ENCODE data around the gene LRRC61.
A peak's percentile ranks its signal among the peaks of the same experiment; 100 is the strongest.

The LRRC61 gene

GRCh38 chr7:150355666-150356059 lies 32.5 kb downstream of the LRRC61 start:
- no peak for DNase-seq (ENCODE audit: low read depth, low spot score)

- DNase-seq (ENCODE audit: low read depth, low spot score) = no peak
Observed at GRCh38 chr7:150356265-150356897, 33.2 kb downstream of the LRRC61 start.

- peak; percentile 26 for DNase-seq (ENCODE audit: low read depth, low spot score)
Observed at GRCh38 chr7:150357270-150357669, 34.1 kb downstream of the LRRC61 start.

- no peak for DNase-seq (ENCODE audit: low read depth, low spot score)
Observed at GRCh38 chr7:150357771-150358427, 34.7 kb downstream of the LRRC61 start.

GRCh38 chr7:150358433-150358832 lies 35.3 kb downstream of the LRRC61 start:
- no peak for DNase-seq (ENCODE audit: low read depth, low spot score)

- no peak for DNase-seq (ENCODE audit: low read depth, low spot score)
Observed at GRCh38 chr7:150358988-150359621, 36.0 kb downstream of the LRRC61 start.

- no peak for DNase-seq (ENCODE audit: low read depth, low spot score)
Observed at GRCh38 chr7:150359622-150360362, 36.6 kb downstream of the LRRC61 start.

GRCh38 chr7:150360363-150361058 lies 37.4 kb downstream of the LRRC61 start:
- no peak for DNase-seq (ENCODE audit: low read depth, low spot score)

- DNase-seq (ENCODE audit: low read depth, low spot score) = no peak
Observed at GRCh38 chr7:150361402-150361801, 38.2 kb downstream of the LRRC61 start.

GRCh38 chr7:150361807-150362621 lies 38.9 kb downstream of the LRRC61 start:
- no peak for DNase-seq (ENCODE audit: low read depth, low spot score)

GRCh38 chr7:150363370-150363769 lies 40.2 kb downstream of the LRRC61 start:
- DNase-seq (ENCODE audit: low read depth, low spot score) = no peak

GRCh38 chr7:150363872-150364271 lies 40.7 kb downstream of the LRRC61 start:
- no peak for DNase-seq (ENCODE audit: low read depth, low spot score)

- DNase-seq (ENCODE audit: low read depth, low spot score) = no peak
Observed at GRCh38 chr7:150365194-150365593, 42.0 kb downstream of the LRRC61 start.

GRCh38 chr7:150365673-150366398 lies 42.7 kb downstream of the LRRC61 start:
- no peak for DNase-seq (ENCODE audit: low read depth, low spot score)

- DNase-seq (ENCODE audit: low read depth, low spot score) = no peak
Observed at GRCh38 chr7:150367677-150368095, 44.5 kb downstream of the LRRC61 start.

- DNase-seq (ENCODE audit: low read depth, low spot score) = peak; percentile 47
Observed at GRCh38 chr7:150368096-150368883, 45.1 kb downstream of the LRRC61 start, which contains the start of gene REPIN1. Gene REPIN1, plus strand, starts transcription at chr7:150368822. Its CDS starts 890 bp downstream, at chr7:150369712.

- DNase-seq (ENCODE audit: low read depth, low spot score) = peak; percentile 35
Observed at GRCh38 chr7:150368884-150369747, 46.0 kb downstream of the LRRC61 start.
